ENCODE data around the gene AHSG. TPM values are rescaled to one million over a fixed set of nuclear protein-coding genes. Genes with fewer than 3 reads are reported as not detected.
"Not testable (repeated sequence)": the region's sequence is repeated elsewhere in the genome, so short reads cannot be mapped to it uniquely, and the experiment has no call there.

AHSG gene
- not detected in 2 replicates for total RNA-seq (2014; rRNA removed; shearing (Covaris generic))

GRCh38 chr3:186612721-186613636, at the start of gene AHSG:
Gene AHSG, plus strand, starts transcription at chr3:186613060. Its CDS starts 82 bp downstream, at chr3:186613142.
- no peak for DNase-seq (ENCODE audit: low read depth)

DNA sequence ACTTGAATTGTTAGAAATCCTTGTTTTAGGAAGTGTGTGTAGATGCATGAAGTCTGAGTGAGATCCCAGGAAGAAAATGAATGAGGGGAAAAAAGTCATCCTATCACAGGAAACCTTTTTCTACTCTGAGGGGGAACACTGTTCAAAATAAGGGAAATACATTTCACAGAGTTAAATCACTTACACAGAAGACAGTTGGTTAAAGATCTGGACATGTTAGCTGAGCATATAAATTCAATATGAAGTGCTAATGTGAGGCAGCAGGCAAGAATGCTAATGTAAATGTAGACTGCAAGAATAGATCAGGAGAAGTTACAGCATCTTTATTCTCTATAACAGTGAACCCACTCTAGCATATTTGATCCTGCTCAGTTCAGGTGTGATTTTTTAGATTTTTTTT, 48.3 kb upstream of the AHSG start:
- no peak for DNase-seq (ENCODE audit: low read depth)

- no peak for DNase-seq (ENCODE audit: low read depth)
These were observed 46.1 kb upstream of the AHSG start for GRCh38 chr3:186566772-186567071.

GRCh38 chr3:186567072-186567921, 45.6 kb upstream of the AHSG start, which contains the start of gene TBCCD1:
Gene TBCCD1, minus strand, starts transcription at chr3:186567339. Its CDS starts 3,010 bp downstream, at chr3:186564329.
- peak; percentile 86 for DNase-seq (ENCODE audit: low read depth)

GRCh38 chr3:186569361-186569760, 43.5 kb upstream of the AHSG start:
- DNase-seq (ENCODE audit: low read depth): not testable (repeated sequence)

GRCh38 chr3:186569779-186570095, 43.1 kb upstream of the AHSG start:
- DNase-seq (ENCODE audit: low read depth): no peak

GRCh38 chr3:186570096-186570940, 42.5 kb upstream of the AHSG start, which contains the start of gene DNAJB11:
Gene DNAJB11, plus strand, starts transcription at chr3:186570720. Its CDS starts 178 bp downstream, at chr3:186570898.
- peak; percentile 100 for DNase-seq (ENCODE audit: low read depth)

- DNase-seq (ENCODE audit: low read depth): no peak
These were observed 41.8 kb upstream of the AHSG start for GRCh38 chr3:186570941-186571643.

DNA sequence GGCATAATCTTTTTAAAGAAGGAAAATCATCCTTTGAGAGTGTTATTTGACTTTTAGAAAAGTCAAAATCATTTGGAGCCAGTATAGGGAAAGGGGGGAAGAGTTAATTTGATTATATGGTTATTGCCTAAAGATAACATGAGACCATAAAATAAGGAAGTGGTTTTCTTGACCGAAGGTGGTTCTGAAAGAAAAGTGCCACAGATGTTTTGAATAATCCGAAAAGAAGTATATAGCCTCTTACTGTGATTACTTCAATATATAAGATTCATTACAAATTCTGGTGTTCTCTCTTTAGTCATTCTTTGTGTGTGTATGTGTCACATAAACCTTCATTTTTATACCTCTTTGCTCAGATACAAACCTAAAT, 41.2 kb upstream of the AHSG start:
- no peak for DNase-seq (ENCODE audit: low read depth)

DNA sequence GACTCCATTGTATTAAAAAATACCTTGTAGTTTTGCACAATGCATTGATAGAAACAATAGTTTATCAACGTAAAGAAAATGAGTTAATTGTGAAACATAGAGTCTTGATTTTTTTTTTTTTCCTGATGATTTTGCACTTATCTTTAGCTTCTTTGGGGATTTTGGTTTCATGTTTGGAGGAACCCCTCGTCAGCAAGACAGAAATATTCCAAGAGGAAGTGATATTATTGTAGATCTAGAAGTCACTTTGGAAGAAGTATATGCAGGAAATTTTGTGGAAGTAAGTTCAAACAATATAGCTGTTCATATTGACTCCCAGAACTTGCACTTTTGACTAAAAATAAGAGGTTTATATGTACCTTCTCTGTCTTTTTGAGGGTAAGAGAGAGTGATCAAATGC, 35.3 kb upstream of the AHSG start:
- no peak for DNase-seq (ENCODE audit: low read depth)

GRCh38 chr3:186580785-186581184, 32.1 kb upstream of the AHSG start:
- DNase-seq (ENCODE audit: low read depth): no peak

DNA sequence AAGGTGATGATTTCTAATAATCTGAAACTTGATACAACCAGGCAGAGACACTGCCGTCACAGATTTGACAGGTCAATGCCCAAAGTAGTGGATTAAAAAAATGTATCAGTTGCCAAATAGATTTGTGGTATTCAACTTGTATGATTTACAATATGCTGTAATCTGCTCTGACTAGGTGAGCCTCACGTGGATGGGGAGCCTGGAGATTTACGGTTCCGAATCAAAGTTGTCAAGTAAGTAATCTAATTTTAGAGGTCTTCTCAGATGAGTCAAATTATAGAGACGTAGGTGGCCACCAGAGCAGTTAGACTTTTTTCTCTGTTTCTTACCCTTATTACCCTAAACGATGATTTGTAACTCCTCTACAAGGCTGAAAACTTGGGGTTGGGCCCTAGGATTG, 30.3 kb upstream of the AHSG start:
- DNase-seq (ENCODE audit: low read depth): no peak

DNA sequence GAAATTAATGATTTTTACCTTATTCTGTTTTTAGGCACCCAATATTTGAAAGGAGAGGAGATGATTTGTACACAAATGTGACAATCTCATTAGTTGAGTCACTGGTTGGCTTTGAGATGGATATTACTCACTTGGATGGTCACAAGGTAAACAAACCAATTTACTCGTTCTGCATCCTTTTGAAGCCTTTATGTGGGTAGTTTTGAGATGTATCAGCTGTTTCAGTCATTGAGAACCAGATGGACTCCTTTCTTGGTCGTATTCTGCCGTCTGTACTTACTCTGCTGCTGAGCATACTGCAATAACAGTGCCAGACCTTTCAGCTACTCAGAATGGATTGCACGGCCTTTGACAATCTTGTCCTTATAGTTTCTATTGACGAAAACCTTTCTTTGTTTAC, 29.0 kb upstream of the AHSG start:
- DNase-seq (ENCODE audit: low read depth): peak; percentile 79

GRCh38 chr3:186586245-186586644, 26.6 kb upstream of the AHSG start:
- DNase-seq (ENCODE audit: low read depth): not testable (repeated sequence)

- no peak for DNase-seq (ENCODE audit: low read depth)
These were observed 25.7 kb upstream of the AHSG start for GRCh38 chr3:186587183-186587582.

DNA sequence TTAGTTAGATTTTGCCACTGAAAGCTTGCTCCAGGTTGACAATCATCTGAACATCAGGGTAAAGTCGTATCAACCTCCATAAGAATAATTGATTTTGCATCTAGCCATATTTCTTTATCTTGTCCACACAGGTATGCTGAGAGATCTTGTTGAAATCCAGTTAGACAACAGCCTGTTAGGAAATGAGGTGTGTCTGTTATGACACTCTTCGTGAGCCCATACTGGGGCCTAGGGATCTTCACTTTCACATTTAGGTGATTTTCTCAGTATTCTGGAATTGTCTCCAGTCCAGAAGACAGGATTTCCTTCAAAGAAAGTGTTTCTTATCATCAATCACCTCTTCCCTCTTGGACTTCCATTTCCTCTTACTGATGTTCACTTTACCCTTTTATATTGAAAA, 24.2 kb upstream of the AHSG start:
- DNase-seq (ENCODE audit: low read depth): peak; percentile 34

DNA sequence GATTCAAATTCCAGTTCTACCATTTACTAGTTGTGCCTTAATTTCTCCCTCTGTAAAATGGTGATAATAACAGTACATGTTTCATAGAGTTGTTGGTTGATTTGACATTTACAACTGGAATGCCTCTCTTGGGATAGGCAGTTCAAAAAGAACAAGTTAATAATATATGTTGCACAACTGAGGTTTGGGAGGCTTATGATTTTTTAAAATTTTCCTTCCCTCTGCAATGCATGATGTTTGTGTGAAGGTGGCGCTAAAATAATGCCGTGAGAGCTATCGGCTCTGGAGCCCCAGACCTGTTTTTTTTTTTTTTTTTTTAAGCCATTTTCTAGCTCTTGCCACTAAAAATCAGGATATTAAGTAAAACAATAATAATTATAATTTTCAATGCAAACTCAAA, 23.7 kb upstream of the AHSG start:
- DNase-seq (ENCODE audit: low read depth): no peak

DNA sequence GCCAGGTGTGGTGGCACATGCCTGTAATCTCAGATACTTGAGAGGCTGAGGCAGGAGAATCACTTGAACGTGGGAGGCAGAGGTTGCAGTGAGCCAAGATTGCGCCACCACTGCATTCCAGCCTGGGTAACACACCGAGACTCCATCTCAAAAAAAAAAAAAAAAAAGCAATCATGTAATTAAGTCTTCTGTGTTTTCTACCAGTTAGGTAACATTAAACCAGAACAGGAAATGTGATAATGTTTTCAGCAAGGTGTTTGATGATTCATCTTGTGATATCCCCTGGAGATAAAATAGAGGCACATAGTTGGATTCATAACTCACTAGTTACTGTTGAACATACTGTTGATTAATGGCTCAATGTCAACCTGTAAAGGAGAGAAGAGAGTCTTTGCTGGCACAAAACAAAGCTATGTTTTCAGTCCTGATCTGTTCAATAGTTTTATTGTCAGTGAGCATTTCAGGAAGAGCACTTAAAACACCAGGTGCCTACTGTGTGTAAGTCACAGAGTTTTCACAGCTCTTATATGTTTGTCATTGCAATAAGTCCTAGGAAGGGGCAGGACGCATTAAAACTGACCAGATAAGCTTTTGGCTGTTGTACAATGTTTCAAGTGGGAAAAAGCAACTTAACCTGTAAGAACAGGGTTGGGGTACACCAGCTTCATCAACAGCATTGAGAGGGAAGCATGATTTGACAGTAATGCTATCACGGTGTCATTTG, 22.8 kb upstream of the AHSG start:
- DNase-seq (ENCODE audit: low read depth): peak; percentile 79

- DNase-seq (ENCODE audit: low read depth): no peak
These were observed 22.1 kb upstream of the AHSG start for GRCh38 chr3:186590580-186591295.

DNA sequence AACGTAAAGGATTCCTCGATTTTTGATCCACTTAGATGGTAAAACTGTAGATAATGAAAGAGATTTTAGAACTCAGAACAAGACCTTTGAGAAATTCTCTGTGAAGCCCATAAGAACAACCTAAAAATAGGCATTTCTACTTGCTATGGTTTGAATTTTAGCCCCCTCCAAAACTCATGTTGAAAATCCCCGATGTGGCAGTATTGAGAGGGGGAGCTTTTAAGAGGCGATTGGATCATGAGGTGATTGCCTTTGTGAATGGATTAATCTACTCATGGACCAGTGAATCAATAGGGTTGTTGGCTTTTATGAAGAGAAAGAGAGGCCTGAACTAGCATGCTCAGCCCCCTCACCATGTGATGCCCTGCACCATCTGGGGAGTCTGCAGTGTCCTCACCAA, 20.2 kb upstream of the AHSG start:
- DNase-seq (ENCODE audit: low read depth): no peak
